Lung (tissue), 12 donors: Measurements from ENCODE around the gene TEX2. TPM values are rescaled to one million over a fixed set of nuclear protein-coding genes. Genes with fewer than 3 reads are reported as not detected.
A peak's percentile ranks its signal among the peaks of the same experiment; 100 is the strongest.

Experiments used
- ATAC-seq: fragments of 200-7000 bp; cut with Tn5 transposase; one replicate; pipeline ENCODE4 v1.9.1; 2020; ENCODE audit warnings: moderate number of reproducible peaks; ENCODE audit not compliant: insufficient read depth, low FRiP score
- DNase-seq, 3 donors: peaks; one replicate each; pipeline ENCODE4 v3.0.0-alpha.2; 2013 to 2017
- H3K27ac ChIP-seq, 2 donors: one replicate each; pipeline ENCODE4 v1.5.1; 2013; ENCODE audit warnings: mild to moderate bottlenecking in 2 of 2, moderate library complexity in 2 of 2, control low read depth in 1 of 2, inconsistent platforms in 1 of 2, low read depth in 1 of 2, low read length in 1 of 2
- H3K27me3 ChIP-seq, 3 donors: one replicate each; pipeline ENCODE4 v1.5.1; 2013; ENCODE audit warnings: low read length in 2 of 3; ENCODE audit not compliant: control insufficient read depth in 3 of 3, insufficient read depth in 3 of 3
- H3K36me3 ChIP-seq, 4 donors: one replicate each; pipeline ENCODE4 v1.5.1; 2013; ENCODE audit warnings: low read length in 4 of 4, mild to moderate bottlenecking in 1 of 4, moderate library complexity in 1 of 4; ENCODE audit not compliant: control insufficient read depth in 4 of 4, insufficient read depth in 4 of 4
- H3K4me1 ChIP-seq, 5 donors: one replicate each; pipeline ENCODE4 v1.5.1; 2013; ENCODE audit warnings: low read length in 5 of 5, mild to moderate bottlenecking in 2 of 5, moderate library complexity in 1 of 5; ENCODE audit not compliant: control insufficient read depth in 5 of 5, insufficient read depth in 5 of 5
- H3K4me3 ChIP-seq: one replicate; pipeline ENCODE4 v1.5.1; 2013; ENCODE audit warnings: mild to moderate bottlenecking, control low read depth, moderate library complexity
- H3K9ac ChIP-seq, 2 donors: one replicate each; pipeline ENCODE4 v1.5.1; 2013; ENCODE audit warnings: low read length in 2 of 2, control low read depth in 1 of 2; ENCODE audit not compliant: insufficient read depth in 1 of 2
- H3K9me3 ChIP-seq, 4 donors: one replicate each; pipeline ENCODE4 v1.5.1; 2013; ENCODE audit warnings: low read length in 3 of 4, mild to moderate bottlenecking in 1 of 4, moderate library complexity in 1 of 4; ENCODE audit not compliant: control insufficient read depth in 4 of 4, insufficient read depth in 3 of 4
- WGBS, 2 donors: extraction: QIAGEN DNeasy Blood & Tissue Kit; methylation state at CpG; one replicate each; pipeline ENCODE4 v1.1.7; 2013; 5-methylcytosine and 5-hydroxymethylcytosine counted together
- polyA plus RNA-seq, 2 donors: library from polyadenylated mRNA; stranded (reverse); fragments of 200-250 nt; gene quantifications; one replicate each; pipeline ENCODE4 v1.2.1, GENCODE V29; 2013
- total RNA-seq, 2 donors: library from RNA; depleted of rRNA in 1 of 2; stranded (reverse); fragments of >200 nt in 1 of 2; gene quantifications; one replicate each; pipeline ENCODE4 v1.2.1, GENCODE V29; 2014 to 2021
- TF ChIP-seq, protein P1 (sequence below): IDR thresholded peaks from 2 replicates; pipeline ENCODE4 v1.5.1; 2012; ENCODE audit warnings: mild to moderate bottlenecking; ENCODE audit errors: control extremely low read depth, extremely low read depth
- donor health status: control.
- donor health status: control.
- donor health status: Bipolar disorder and iron deficiency.
- donor health status: healthy.
- donor health status: DM: yes; HTN: yes; CAD: no.

The TEX2 gene
- total and polyA plus RNA-seq, 4 donors: 10.0 to 42.8 (median 28.8) TPM

- TF ChIP-seq, protein P1, sequence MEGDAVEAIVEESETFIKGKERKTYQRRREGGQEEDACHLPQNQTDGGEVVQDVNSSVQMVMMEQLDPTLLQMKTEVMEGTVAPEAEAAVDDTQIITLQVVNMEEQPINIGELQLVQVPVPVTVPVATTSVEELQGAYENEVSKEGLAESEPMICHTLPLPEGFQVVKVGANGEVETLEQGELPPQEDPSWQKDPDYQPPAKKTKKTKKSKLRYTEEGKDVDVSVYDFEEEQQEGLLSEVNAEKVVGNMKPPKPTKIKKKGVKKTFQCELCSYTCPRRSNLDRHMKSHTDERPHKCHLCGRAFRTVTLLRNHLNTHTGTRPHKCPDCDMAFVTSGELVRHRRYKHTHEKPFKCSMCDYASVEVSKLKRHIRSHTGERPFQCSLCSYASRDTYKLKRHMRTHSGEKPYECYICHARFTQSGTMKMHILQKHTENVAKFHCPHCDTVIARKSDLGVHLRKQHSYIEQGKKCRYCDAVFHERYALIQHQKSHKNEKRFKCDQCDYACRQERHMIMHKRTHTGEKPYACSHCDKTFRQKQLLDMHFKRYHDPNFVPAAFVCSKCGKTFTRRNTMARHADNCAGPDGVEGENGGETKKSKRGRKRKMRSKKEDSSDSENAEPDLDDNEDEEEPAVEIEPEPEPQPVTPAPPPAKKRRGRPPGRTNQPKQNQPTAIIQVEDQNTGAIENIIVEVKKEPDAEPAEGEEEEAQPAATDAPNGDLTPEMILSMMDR: no peak
- 60 to 63% methylated on average over 11 of the region's 11 CpGs for WGBS, 2 donors
- Histone ChIP-seq H3K9ac (peak overlapping the region in 1 of 2 donors; percentile 26), H3K4me1 (peaks cover 15 to 32% (median 16%) of the 10 kb centered on the region in 5 donors), H3K36me3 (peaks cover 8 to 16% (median 14%) of the 10 kb centered on the region in 4 donors), H3K9me3 (peaks cover 0 to 3% (median 0%) of the 10 kb centered on the region in 4 donors), H3K4me3 (no peak overlapping the region), H3K27me3 (no peaks in the 10 kb centered on the region), H3K27ac (peak overlapping the region; percentile 50 to 67)
- no peak for ATAC-seq
- peak in 2 of 3 donors; percentile 52 to 61 for DNase-seq
Measured at GRCh38 chr17:64216338-64217248, 46.5 kb downstream of the TEX2 start.

- H3K9me3 ChIP-seq: peaks cover 0 to 3% (median 0%) of the 10 kb centered on the region in 4 donors
- H3K27ac ChIP-seq: peak overlapping the region in 1 of 2 donors; percentile 13
- DNase-seq (peak in 1 of 3 donors; percentile 54), ATAC-seq (no peak)
- TF ChIP-seq, protein P1: no peak
- H3K4me3 ChIP-seq: no peak overlapping the region
- no peaks in the 10 kb centered on the region for H3K27me3 ChIP-seq
- WGBS, 2 donors: 53 to 68% methylated on average over 2 of the region's 2 CpGs
- H3K36me3 ChIP-seq: peaks cover 8 to 16% (median 14%) of the 10 kb centered on the region in 4 donors
- peaks cover 15 to 32% (median 16%) of the 10 kb centered on the region in 5 donors for H3K4me1 ChIP-seq
- H3K9ac ChIP-seq: no peak overlapping the region
Measured at GRCh38 chr17:64216000-64216337, 47.1 kb downstream of the TEX2 start.

DNA sequence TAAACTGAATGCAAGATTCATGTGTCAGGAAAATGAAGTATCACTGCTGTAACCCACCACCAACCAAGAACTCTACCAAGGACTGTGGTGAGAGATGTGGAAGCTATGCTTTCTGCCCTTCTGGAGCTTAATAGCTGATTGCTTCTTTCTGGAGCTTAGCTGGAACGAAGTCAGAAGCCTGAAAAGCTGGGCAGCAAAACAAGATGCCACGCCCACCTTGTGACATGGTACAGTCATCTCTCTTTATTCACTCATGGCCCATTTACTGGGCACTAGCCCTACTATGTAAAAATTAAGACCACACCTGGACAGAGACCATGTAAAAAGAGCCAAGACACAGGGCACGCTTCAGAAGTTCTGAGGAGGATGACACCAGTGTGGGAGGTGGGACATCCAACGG, 48.1 kb downstream of the TEX2 start:
- Histone ChIP-seq H3K27ac (peak overlapping the region in 1 of 2 donors; percentile 13), H3K27me3 (no peaks in the 10 kb centered on the region), H3K36me3 (peaks cover 8 to 16% (median 14%) of the 10 kb centered on the region in 4 donors), H3K9ac (no peak overlapping the region), H3K4me1 (peaks cover 15 to 32% (median 18%) of the 10 kb centered on the region in 5 donors), H3K9me3 (peaks cover 0 to 3% (median 0%) of the 10 kb centered on the region in 4 donors), H3K4me3 (no peak overlapping the region)
- ATAC-seq (no peak), DNase-seq (no peak)
- whole genome bisulfite sequencing, 2 donors: 96 to 98% methylated on average over 4 of the region's 4 CpGs
- TF ChIP-seq, protein P1: no peak
